Right lobe of liver (tissue), 6 donors: Measurements from ENCODE around the gene SWI5. TPM values are rescaled to one million over a fixed set of nuclear protein-coding genes. Genes with fewer than 3 reads are reported as not detected.
A peak's percentile ranks its signal among the peaks of the same experiment; 100 is the strongest.

Experiments used
- ATAC-seq, 4 donors: fragments of 200-7000 bp; cut with Tn5 transposase; one replicate each; pipeline ENCODE4 v1.9.1; 2020; ENCODE audit warnings: mild to moderate bottlenecking in 4 of 4, moderate library complexity in 4 of 4
- DNase-seq, 3 donors: peaks; one replicate each; pipeline ENCODE4 v3.0.0-alpha.2; 2020
- H3K27ac ChIP-seq, 3 donors: fragments of 200-600 bp; one replicate each; pipeline ENCODE4 v1.8.0; 2022
- H3K27me3 ChIP-seq, 2 donors: fragments of 200-600 bp; one replicate each; pipeline ENCODE4 v1.8.0; 2022
- H3K36me3 ChIP-seq, 4 donors: fragments of 200-600 bp; sonication (generic) in 1 of 4; one replicate each; pipeline versions ENCODE4 v1.5.1 to v1.8.0; 2017 to 2022; ENCODE audit warnings: control low read depth in 1 of 4
- H3K4me1 ChIP-seq, 4 donors: fragments of 200-600 bp; sonication (generic) in 1 of 4; one replicate each; pipeline versions ENCODE4 v1.5.1 to v1.8.0; 2017 to 2022; ENCODE audit warnings: control low read depth in 1 of 4
- H3K4me3 ChIP-seq, 3 donors: fragments of 200-600 bp; one replicate each; pipeline ENCODE4 v1.8.0; 2022
- H3K9me3 ChIP-seq, 4 donors: fragments of 200-600 bp; sonication (generic) in 1 of 4; one replicate each; pipeline versions ENCODE4 v1.5.1 to v1.8.0; 2017 to 2022; ENCODE audit warnings: control low read depth in 1 of 4
- POLR2A ChIP-seq: fragments of 450-650 bp; IDR thresholded peaks from one replicate; pipeline ENCODE4 v1.6.1; 2017; ENCODE audit warnings: antibody characterized with exemption, mild to moderate bottlenecking
- WGBS: methylation state at CpG from one replicate; pipeline ENCODE4 v1.1.6; 2018; ENCODE audit warnings: low coverage, low lambda C conversion rate; ENCODE audit not compliant: insufficient coverage; ENCODE audit errors: missing lambda C conversion rate; 5-methylcytosine and 5-hydroxymethylcytosine counted together
- intact Hi-C, 2 donors: fragments of 100-400 bp; cut with DNase I; formaldehyde crosslinking; loops; one replicate each; pipeline versions ENCODE4 v1.11.2 to v1.14.1; 2022
- total RNA-seq, 6 experiments: library from RNA; depleted of rRNA in 2 of 6; stranded (reverse); fragments of >200 nt in 2 of 6; fragmentation: NEBNext Ultra II Directional in 3 of 6; extraction: Animal tissue kit (Norgen Biotek cat#: 25700) in 3 of 6; gene quantifications; one replicate each; pipeline versions ENCODE4 v1.1.0 to v1.2.4, GENCODE V29; 2016 to 2023
- TF ChIP-seq, protein P1 (sequence below), 4 donors: fragments of 200-600 bp in 3 of 4; fragments of 450-650 bp in 1 of 4; IDR thresholded peaks; one replicate each; pipeline versions ENCODE4 v1.5.1 to v1.8.0; 2016 to 2022; ENCODE audit warnings: antibody characterized with exemption in 4 of 4, mild to moderate bottlenecking in 2 of 4
- donor health status: DM: no; HTN: yes; CAD: no.
- donor health status: DM: no; HTN: no; CAD: no.
- donor health status: DM: no; HTN: no; CAD: no.
- donor health status: DM: no; HTN: yes; CAD: no.
- donor health status: DM: no; HTN: yes; CAD: no.

Gene SWI5
- total RNA-seq, 6 experiments from 2014 or later = 10.8 to 17.3 (median 14.3) TPM

DNA sequence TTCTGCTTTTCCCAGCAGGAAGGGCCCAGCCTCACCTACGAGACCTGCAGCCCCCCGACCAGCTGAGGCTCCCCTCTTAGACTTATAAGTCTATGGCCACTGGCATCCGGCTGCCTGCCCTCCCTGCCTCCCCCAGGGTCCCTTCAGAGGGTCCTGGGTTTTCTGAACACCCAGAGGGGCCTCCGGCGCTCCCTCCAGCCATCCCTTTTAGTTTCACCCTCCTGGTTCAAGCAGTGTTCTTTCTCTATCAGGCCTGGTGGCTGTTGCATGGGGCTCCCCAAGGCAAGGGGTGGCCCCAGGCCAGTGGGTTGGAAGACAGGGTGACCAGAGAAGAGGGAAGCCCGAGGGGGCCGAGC, 22.1 kb upstream of the SWI5 start:
- WGBS = 90% methylated on average over 2 of the region's 7 CpGs
- Histone ChIP-seq H3K9me3 (no peaks in the 10 kb centered on the region), H3K36me3 (peaks cover 0 to 24% (median 14%) of the 10 kb centered on the region in 4 donors), H3K27me3 (no peaks in the 10 kb centered on the region), H3K4me3 (no peak overlapping the region), H3K27ac (no peak overlapping the region), H3K4me1 (peaks cover 0 to 10% (median 0%) of the 10 kb centered on the region in 4 donors)
- ATAC-seq = no peak
- TF ChIP-seq, protein P1, sequence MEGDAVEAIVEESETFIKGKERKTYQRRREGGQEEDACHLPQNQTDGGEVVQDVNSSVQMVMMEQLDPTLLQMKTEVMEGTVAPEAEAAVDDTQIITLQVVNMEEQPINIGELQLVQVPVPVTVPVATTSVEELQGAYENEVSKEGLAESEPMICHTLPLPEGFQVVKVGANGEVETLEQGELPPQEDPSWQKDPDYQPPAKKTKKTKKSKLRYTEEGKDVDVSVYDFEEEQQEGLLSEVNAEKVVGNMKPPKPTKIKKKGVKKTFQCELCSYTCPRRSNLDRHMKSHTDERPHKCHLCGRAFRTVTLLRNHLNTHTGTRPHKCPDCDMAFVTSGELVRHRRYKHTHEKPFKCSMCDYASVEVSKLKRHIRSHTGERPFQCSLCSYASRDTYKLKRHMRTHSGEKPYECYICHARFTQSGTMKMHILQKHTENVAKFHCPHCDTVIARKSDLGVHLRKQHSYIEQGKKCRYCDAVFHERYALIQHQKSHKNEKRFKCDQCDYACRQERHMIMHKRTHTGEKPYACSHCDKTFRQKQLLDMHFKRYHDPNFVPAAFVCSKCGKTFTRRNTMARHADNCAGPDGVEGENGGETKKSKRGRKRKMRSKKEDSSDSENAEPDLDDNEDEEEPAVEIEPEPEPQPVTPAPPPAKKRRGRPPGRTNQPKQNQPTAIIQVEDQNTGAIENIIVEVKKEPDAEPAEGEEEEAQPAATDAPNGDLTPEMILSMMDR (IDR thresholded peaks at IDR 0.05) = no peak
- no peak for TF ChIP-seq POLR2A
- no peak for DNase-seq
- intact Hi-C loops = no loop called here

GRCh38 chr9:128254362-128254761, 21.7 kb upstream of the SWI5 start:
- Histone ChIP-seq H3K9me3 (no peaks in the 10 kb centered on the region), H3K36me3 (peaks cover 0 to 28% (median 17%) of the 10 kb centered on the region in 4 donors), H3K27ac (no peak overlapping the region), H3K4me1 (peaks cover 0 to 10% (median 0%) of the 10 kb centered on the region in 4 donors), H3K27me3 (no peaks in the 10 kb centered on the region), H3K4me3 (no peak overlapping the region)
- intact Hi-C loops = no loop called here
- 85% methylated on average over 8 of the region's 20 CpGs for WGBS
- no peak for TF ChIP-seq POLR2A
- TF ChIP-seq, protein P1 (IDR thresholded peaks at IDR 0.05) = no peak
- no peak for DNase-seq
- ATAC-seq = no peak

DNA sequence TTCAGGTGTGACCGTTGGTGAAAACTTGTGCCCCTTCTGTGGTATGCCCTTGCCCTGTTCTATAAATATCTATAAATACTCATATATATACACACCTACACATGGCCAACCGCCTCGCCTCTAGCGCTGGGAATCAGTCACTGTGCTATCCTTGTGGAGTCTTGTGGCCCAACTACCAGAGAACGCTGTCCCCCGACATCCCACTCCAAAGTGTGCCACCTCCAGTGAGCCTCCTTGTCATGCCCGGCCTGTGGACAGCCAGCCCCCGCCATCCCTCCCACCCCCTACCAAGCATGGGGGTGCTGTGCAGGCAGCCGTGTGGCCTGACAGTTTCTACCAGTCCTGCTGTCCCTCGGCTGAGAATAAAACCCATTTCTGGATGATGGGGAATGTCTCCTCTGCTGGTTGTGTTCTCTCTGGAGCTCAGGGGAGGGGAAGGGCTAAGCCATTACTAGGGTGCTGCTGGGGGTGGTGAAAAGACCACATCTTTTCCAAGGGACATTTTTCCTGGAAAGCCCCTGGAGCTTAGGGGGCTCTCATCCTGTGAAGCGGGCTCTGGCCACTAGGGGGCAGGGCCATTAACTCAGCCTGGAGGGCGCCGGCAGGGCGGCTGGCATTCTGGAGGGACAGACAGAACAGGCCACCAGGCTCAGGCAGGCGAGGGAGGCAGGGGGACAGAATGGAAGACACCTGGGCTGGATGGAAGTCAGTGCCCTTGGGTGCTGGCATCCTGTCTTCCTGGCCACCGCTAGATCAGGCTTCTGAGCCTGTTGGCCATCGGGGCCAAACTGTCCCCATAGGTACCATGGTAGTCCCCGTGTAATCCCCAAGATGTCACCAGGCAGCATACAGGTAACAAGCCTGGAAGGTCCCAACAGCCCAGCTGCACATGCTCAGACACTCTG, 21.0 kb upstream of the SWI5 start:
- TF ChIP-seq POLR2A = no peak
- TF ChIP-seq, protein P1 (IDR thresholded peaks at IDR 0.05) = peak; percentile 59 to 74 (median 70)
- intact Hi-C loops = no loop called here
- DNase-seq = peak in 1 of 3 donors; percentile 65
- no peak overlapping the region for H3K4me3 ChIP-seq
- peaks cover 0 to 10% (median 0%) of the 10 kb centered on the region in 4 donors for H3K4me1 ChIP-seq
- H3K27ac ChIP-seq = no peak overlapping the region
- peak; percentile 50 to 71 (median 62) for ATAC-seq
- WGBS = 55% methylated on average over 6 of the region's 18 CpGs
- no peaks in the 10 kb centered on the region for H3K9me3 ChIP-seq
- H3K27me3 ChIP-seq = no peaks in the 10 kb centered on the region
- H3K36me3 ChIP-seq = peaks cover 0 to 36% (median 22%) of the 10 kb centered on the region in 4 donors

DNA sequence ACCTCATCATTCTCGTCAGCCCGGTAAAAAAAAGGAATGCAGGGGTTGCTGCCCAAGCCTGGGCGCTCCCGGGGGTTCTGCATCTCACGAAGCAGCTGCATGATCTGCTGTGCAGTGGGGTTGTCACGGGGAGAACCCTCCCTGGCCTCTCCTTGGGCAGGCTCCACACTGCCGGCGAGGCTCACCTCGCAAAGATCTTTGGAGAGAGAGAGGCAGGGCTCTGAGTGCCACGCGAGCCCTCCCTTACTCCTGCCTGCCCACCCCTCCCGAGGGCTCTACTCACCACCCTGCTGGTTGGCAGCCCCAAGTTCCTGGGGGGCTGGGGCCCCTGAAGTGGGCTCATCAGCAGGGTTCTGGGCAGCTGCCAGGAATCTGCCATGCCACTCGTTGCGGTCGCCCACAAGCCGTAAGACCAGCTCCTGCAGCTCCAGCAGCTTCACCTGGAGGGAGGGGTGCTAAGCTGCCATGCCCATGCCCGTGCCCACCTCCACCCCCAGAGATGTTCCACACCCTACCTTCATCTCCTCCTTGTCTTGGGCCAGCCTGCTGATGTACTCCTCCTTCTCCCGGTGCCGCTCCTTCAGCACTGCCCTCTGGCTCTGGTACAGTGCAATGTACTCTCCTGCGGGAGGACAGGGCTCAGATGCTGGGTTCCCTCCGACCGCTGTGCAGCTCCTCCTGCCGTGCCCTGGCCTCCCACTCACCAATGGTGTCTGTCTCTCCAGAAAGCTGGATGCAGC, 18.8 kb upstream of the SWI5 start:
- TF ChIP-seq, protein P1 (IDR thresholded peaks at IDR 0.05) = no peak
- no peak for TF ChIP-seq POLR2A
- no peaks in the 10 kb centered on the region for H3K27me3 ChIP-seq
- no CpG with 5 or more reads among the region's 23 CpGs for WGBS
- intact Hi-C loops = no loop called here
- ATAC-seq (no peak), DNase-seq (no peak)
- peaks cover 0 to 56% (median 36%) of the 10 kb centered on the region in 4 donors for H3K36me3 ChIP-seq
- no peaks in the 10 kb centered on the region for H3K4me1 ChIP-seq
- H3K9me3 ChIP-seq = no peaks in the 10 kb centered on the region
- no peak overlapping the region for H3K4me3 ChIP-seq
- H3K27ac ChIP-seq = no peak overlapping the region
